ENCODE data around the gene CHEK1.
A peak's percentile ranks its signal among the peaks of the same experiment; 100 is the strongest.

Gene CHEK1

GRCh38 chr11:125679837-125680236 is 54.9 kb downstream of the CHEK1 start:
- no peak overlapping the region for H3K27ac ChIP-seq
- TF ChIP-seq, protein P1, sequence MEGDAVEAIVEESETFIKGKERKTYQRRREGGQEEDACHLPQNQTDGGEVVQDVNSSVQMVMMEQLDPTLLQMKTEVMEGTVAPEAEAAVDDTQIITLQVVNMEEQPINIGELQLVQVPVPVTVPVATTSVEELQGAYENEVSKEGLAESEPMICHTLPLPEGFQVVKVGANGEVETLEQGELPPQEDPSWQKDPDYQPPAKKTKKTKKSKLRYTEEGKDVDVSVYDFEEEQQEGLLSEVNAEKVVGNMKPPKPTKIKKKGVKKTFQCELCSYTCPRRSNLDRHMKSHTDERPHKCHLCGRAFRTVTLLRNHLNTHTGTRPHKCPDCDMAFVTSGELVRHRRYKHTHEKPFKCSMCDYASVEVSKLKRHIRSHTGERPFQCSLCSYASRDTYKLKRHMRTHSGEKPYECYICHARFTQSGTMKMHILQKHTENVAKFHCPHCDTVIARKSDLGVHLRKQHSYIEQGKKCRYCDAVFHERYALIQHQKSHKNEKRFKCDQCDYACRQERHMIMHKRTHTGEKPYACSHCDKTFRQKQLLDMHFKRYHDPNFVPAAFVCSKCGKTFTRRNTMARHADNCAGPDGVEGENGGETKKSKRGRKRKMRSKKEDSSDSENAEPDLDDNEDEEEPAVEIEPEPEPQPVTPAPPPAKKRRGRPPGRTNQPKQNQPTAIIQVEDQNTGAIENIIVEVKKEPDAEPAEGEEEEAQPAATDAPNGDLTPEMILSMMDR (conservative IDR thresholded peaks at IDR 0.05): peak; percentile 33; the same call in 1 of the 2 replicates
- TF ChIP-seq ZFX (IDR thresholded peaks at IDR 0.05): no peak

DNA sequence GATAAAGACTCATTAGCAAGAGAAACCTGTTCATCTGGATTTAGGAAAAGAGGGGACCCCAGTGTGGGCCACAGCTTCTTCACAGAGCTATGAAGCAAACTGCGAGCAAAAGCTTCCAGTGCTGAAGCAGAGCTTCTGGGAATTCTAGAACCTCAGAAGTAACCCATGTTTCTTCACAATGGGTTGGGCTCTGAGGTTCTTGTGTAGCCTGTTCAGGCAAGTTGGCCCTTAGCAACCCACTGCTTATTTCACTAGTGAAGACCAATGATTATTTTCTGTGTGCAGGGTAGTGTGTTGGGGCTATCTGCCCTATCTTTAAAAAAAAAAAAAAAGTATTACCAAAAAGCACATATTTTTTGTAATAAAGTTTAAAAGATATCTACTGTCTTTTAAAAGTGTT is 55.8 kb downstream of the CHEK1 start, which contains the start of gene ACRV1:
TSS of gene ACRV1 (minus strand) at position 101 of the 400 bp plus-strand sequence. CDS start at position 34, 67 bp downstream.
- TF ChIP-seq, protein P1 (conservative IDR thresholded peaks at IDR 0.05): no peak
- no peak for TF ChIP-seq ZFX (IDR thresholded peaks at IDR 0.05)

DNA sequence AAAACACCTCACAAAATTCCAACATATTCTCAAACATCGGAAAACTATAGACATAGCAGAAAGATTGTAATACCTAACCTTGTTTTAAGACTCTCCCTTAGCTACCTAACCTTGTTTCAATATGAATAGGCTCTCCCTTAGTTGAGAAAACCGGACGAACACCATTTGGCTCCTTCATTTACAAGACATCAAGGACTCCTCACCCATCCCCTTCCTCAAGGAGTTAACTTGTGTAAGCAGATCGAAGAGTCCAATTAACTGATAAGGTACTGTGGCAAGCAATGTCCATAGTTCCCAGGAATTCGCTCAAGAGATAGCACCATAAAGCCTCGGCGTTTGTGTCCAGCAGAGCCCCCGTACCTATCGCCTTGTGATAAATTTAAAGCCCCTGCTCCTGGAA is 60.3 kb downstream of the CHEK1 start:
- H3K27ac ChIP-seq: no peak overlapping the region
- TF ChIP-seq, protein P1 (conservative IDR thresholded peaks at IDR 0.05): no peak
- no peak for TF ChIP-seq ZFX (IDR thresholded peaks at IDR 0.05)

More for the DNA sequence above, 55.8 kb downstream of the CHEK1 start, which contains the start of gene ACRV1:
- H3K27ac ChIP-seq: no peak within 1 kb of the TSS

DNA sequence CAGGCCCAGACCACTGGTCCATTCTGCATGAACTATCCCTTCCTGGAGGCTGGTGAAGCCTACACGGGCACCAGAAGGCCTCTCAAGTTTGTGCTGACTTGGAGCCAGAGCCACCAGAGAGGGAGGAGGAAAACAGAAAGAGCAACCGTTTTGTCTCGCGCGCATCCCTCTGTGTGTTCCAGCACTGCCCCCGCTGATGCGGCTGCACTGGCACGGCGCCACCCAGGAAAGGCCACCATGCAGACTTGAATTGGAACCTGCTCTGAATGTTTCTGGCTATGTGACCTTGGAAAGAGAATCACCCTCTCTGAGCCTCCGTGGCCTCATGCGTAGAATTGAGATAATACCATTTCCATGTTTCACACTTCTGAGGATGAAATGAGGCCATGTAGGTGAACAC is 63.1 kb downstream of the CHEK1 start:
- TF ChIP-seq, protein P1 (conservative IDR thresholded peaks at IDR 0.05): no peak
- no peak for TF ChIP-seq ZFX (IDR thresholded peaks at IDR 0.05)
- no peak overlapping the region for H3K27ac ChIP-seq

- no peak overlapping the region for H3K27ac ChIP-seq
- TF ChIP-seq, protein P1 (conservative IDR thresholded peaks at IDR 0.05): no peak
Measured at GRCh38 chr11:125688632-125689031, 63.7 kb downstream of the CHEK1 start.

DNA sequence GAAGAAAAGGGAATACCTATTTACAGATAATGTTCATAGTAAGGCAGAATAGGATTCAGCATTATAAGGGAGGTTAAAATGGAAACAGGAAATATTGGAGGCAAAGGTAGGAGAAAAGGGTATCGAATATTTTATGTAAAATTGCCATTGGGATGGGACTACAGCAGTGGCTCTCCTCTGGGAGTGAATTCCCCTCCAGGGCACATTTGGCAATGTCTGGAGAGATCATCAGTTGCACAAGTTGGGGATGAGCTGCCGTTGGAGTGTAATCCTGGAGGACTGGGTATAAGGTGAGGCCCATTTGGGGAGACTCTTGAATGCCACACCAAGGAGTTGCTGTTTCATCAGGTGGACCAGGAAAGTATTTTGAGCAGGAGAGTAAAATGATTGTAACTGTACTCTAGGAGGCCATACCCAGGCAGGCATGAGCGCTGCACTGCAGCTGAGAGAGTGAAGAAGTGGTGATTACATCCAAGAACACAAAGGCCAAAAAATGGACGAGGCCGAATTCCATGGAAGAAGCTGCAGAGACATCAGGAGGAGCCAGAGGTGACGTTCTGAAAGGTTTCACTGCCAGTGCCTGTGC is 64.4 kb downstream of the CHEK1 start:
- no peak for TF ChIP-seq ZFX (IDR thresholded peaks at IDR 0.05)
- TF ChIP-seq, protein P1 (conservative IDR thresholded peaks at IDR 0.05): no peak
- no peak overlapping the region for H3K27ac ChIP-seq

GRCh38 chr11:125690006-125690405 is 65.0 kb downstream of the CHEK1 start:
- H3K27ac ChIP-seq: no peak overlapping the region
- TF ChIP-seq, protein P1 (conservative IDR thresholded peaks at IDR 0.05): no peak
- no peak for TF ChIP-seq ZFX (IDR thresholded peaks at IDR 0.05)
